IPS-18a (cell line): ENCODE results near the gene ARHGEF12.
"Not testable (repeated sequence)": the region's sequence is repeated elsewhere in the genome, so short reads cannot be mapped to it uniquely, and the experiment has no call there.

Source experiments
- H3K27ac ChIP-seq: one replicate; pipeline ENCODE4 v1.5.1; 2013; ENCODE audit warnings: low read length
- H3K27me3 ChIP-seq: one replicate; pipeline ENCODE4 v1.6.1; 2013; ENCODE audit warnings: mild to moderate bottlenecking, low read length; ENCODE audit not compliant: control insufficient read depth, insufficient read depth
- H3K36me3 ChIP-seq: one replicate; pipeline ENCODE4 v1.6.1; 2013; ENCODE audit warnings: low read depth, low read length; ENCODE audit not compliant: control insufficient read depth
- H3K4me1 ChIP-seq: one replicate; pipeline ENCODE4 v1.6.1; 2013; ENCODE audit warnings: low read depth, low read length; ENCODE audit not compliant: control insufficient read depth
- H3K4me3 ChIP-seq: one replicate; pipeline ENCODE4 v1.5.1; 2013; ENCODE audit warnings: low read length
- H3K9ac ChIP-seq: one replicate; pipeline ENCODE4 v1.6.1; 2013; ENCODE audit warnings: mild to moderate bottlenecking, low read length, moderate library complexity
- H3K9me3 ChIP-seq: one replicate; pipeline ENCODE4 v1.6.1; 2013; ENCODE audit warnings: low read depth, low read length; ENCODE audit not compliant: control insufficient read depth

Gene ARHGEF12

GRCh38 chr11:120489799-120490198 is 153.6 kb downstream of the ARHGEF12 start:
- Histone ChIP-seq H3K4me3 (no peak overlapping the region), H3K36me3 (peaks cover 13% of the 10 kb centered on the region), H3K4me1 (peaks cover 7% of the 10 kb centered on the region), H3K27me3 (no peaks in the 10 kb centered on the region), H3K9me3 (no peaks in the 10 kb centered on the region), H3K9ac (no peak overlapping the region), H3K27ac (no peak overlapping the region)

- peaks cover 2% of the 10 kb centered on the region for H3K4me1 ChIP-seq
- H3K9me3 ChIP-seq, result no peaks in the 10 kb centered on the region
- no peak overlapping the region for H3K4me3 ChIP-seq
- no peaks in the 10 kb centered on the region for H3K36me3 ChIP-seq
- H3K9ac ChIP-seq, result no peak overlapping the region
- H3K27me3 ChIP-seq, result no peaks in the 10 kb centered on the region
- no peak overlapping the region for H3K27ac ChIP-seq
Observed at GRCh38 chr11:120492486-120492885, 156.3 kb downstream of the ARHGEF12 start.

DNA sequence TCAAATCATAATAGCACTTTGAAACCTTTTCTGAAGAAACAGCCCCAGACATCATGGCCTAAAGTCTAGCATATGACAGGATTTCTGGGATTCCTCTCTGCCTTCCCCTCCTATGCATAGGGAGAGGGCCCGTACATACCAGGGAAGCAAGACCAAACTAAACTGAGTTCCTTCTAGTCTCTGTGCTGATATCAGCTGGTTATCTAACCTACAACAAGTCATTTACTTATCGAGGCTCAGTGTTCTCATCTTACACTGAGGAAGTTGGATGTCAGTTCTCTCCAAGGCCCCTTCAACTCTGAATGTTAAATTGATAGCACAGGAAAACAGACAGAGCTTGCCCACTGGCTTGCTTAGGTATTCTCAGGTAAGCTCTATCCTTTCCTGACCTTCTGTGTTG is 158.4 kb downstream of the ARHGEF12 start:
- Histone ChIP-seq H3K36me3 (no peaks in the 10 kb centered on the region), H3K27ac (no peak overlapping the region), H3K9ac (no peak overlapping the region), H3K4me1 (no peaks in the 10 kb centered on the region), H3K9me3 (no peaks in the 10 kb centered on the region), H3K27me3 (no peaks in the 10 kb centered on the region), H3K4me3 (no peak overlapping the region)

- Histone ChIP-seq H3K9me3 (no peaks in the 10 kb centered on the region), H3K27ac (no peak overlapping the region), H3K36me3 (no peaks in the 10 kb centered on the region), H3K27me3 (no peaks in the 10 kb centered on the region), H3K4me1 (peaks cover 34% of the 10 kb centered on the region), H3K4me3 (no peak overlapping the region), H3K9ac (no peak overlapping the region)
Observed at GRCh38 chr11:120499088-120499487, 162.9 kb downstream of the ARHGEF12 start.

DNA sequence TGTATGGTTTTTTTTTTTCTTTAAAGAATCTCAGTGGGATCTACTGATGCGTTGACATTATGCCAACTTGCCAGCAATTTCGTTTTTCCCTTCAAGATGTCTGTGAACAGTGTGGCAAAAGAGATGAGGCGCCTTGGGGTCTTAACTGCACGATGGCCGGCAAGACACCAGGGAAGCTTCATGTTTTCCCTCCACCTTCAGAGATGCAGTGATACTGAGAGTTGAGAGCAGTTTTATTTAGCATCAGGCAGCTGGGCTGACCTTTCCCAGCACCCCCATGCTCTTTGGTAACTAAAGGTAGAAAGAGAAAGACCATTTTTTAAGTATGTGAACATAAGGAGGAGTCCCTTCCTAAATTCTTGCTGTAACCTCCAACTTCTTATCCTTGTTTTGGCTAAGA is 163.6 kb downstream of the ARHGEF12 start:
- H3K27ac ChIP-seq, result no peak overlapping the region
- no peaks in the 10 kb centered on the region for H3K9me3 ChIP-seq
- H3K9ac ChIP-seq, result no peak overlapping the region
- H3K4me1 ChIP-seq, result peaks cover 38% of the 10 kb centered on the region
- H3K36me3 ChIP-seq, result no peaks in the 10 kb centered on the region
- H3K27me3 ChIP-seq, result no peaks in the 10 kb centered on the region
- H3K4me3 ChIP-seq, result no peak overlapping the region

DNA sequence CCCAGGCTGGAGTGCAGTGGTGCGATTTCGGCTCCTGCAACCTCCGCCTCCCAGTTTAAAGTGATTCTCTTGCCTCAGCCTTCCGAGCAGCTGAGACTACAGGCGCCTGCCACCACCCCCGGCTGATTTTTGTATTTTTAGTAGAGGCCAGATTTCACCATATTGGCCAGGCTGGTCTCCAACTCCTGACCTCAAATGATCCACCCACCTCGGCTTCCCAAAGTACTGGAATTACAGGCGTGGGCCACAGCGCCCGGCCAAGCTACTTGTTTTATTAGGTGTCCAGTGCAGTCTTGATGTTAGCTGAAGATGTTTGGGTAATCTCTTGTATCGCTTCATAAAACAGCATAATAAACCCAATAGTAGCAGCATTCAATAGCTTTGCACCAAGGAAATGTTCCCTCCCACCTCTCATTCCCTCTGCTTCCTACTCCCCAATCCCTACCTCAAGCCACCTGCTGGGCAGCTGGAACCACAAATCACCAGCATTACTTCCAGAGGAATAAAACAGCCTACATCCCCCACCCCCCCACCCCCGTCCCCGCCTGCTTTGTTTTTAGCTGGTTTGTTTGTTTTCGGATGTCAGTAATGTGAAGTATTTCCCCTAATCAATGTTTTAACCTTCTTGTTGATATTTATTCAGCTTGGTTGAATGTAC is 164.3 kb downstream of the ARHGEF12 start:
- Histone ChIP-seq H3K9ac (no peak overlapping the region), H3K9me3 (no peaks in the 10 kb centered on the region), H3K27ac (no peak overlapping the region), H3K4me3 (peak overlapping the region; percentile 6), H3K36me3 (no peaks in the 10 kb centered on the region), H3K4me1 (peaks cover 38% of the 10 kb centered on the region), H3K27me3 (no peaks in the 10 kb centered on the region)

DNA sequence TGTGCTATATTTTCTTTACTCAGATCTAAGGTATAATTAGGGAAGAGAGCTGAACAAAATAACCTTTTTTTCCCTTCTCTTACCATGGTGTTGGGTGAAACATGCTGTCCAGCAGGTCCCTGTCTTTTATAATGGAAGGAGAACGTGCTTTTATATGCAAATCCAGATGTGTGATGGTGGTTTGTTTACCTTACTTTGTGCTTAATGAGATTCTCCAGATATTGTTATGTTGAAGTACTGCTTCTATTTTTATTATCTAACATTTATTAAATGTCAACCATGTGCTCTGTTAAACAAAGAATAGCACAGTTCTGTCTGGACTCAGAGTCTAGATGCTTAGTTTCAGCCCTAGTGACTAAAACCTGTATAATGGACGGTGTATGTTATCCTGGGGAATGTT is 165.2 kb downstream of the ARHGEF12 start:
- Histone ChIP-seq H3K4me1 (peaks cover 38% of the 10 kb centered on the region), H3K9ac (no peak overlapping the region), H3K4me3 (peak overlapping the region; percentile 6)

DNA sequence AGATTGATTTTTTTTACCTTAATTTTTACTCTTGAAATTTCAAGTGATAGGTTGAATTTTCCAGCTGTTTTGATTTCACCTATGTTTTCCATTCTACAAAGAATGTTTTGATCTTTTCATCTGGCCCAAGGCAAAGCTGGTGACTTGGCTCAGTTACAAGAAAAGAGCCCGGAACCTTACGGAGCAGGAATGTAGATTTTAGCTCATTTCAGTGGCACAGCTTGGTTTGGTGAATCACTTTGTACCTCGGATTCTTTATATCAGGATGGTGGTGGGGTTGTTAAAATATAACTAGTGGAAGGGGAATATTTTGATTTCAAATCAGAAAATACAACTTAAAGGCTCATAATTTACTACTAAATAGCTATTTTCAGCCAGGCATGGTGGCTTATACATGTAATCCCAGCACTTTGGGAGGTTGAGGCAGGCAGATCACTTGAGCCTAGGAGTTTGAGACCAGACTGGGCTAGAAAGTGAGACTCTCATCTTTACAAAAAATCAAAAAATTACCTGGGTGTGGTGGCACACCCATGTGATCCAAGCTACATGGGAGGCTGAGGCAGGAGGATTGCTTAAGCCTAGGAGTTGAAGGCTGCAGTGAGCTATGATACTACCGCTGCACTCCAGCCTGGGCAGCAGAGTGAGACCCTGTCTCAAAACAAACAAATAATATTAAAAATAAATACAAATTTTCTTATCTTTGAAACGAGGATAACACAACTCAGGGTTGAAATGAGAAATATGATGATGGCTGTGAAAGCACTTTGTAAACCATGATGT is 166.0 kb downstream of the ARHGEF12 start:
- no peak overlapping the region for H3K27ac ChIP-seq

More for the DNA sequence above, 165.2 kb downstream of the ARHGEF12 start:
- H3K9me3 ChIP-seq, result no peaks in the 10 kb centered on the region
- H3K27me3 ChIP-seq, result no peaks in the 10 kb centered on the region
- H3K36me3 ChIP-seq, result no peaks in the 10 kb centered on the region
- H3K27ac ChIP-seq, result no peak overlapping the region

GRCh38 chr11:120503529-120503928 is 167.3 kb downstream of the ARHGEF12 start:
- H3K4me3 ChIP-seq, result peak overlapping the region; percentile 20
- H3K9ac ChIP-seq, H3K36me3 ChIP-seq, H3K27ac ChIP-seq, H3K27me3 ChIP-seq, H3K9me3 ChIP-seq: not testable (repeated sequence)
- peaks cover 38% of the 10 kb centered on the region for H3K4me1 ChIP-seq

More for the DNA sequence above, 166.0 kb downstream of the ARHGEF12 start:
- Histone ChIP-seq H3K9me3 (no peaks in the 10 kb centered on the region), H3K27me3 (no peaks in the 10 kb centered on the region), H3K4me3 (peak overlapping the region; percentile 6), H3K4me1 (peaks cover 38% of the 10 kb centered on the region), H3K36me3 (no peaks in the 10 kb centered on the region), H3K9ac (no peak overlapping the region)

DNA sequence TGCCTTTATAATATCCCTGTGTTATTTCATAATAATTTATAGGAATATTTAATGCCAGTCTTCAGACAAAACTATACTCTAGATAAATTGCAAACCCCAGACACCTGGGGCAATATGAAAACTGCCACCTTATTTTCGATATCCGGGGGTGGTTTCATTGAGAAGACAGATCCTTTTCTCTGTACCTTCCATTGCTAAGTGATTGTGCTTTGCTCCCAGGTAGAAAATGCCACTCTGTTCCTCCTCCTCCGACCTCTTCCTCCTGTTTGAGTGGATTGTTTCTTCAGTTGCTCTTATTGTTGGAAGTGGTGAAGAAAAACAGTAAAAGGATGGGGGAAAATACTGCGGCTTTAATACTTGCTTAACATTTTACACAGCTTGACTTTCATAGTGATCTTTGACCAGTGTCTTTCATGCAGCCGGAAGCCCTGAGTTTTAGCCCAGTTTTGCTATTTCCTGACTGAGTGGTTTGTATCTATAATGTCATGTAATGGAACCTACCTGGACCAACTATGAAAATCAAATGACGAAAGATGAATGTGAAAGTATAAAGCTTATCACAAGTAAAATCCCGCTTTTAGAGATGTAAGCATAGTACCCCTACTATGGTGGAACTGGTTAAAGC is 169.7 kb downstream of the ARHGEF12 start:
- no peaks in the 10 kb centered on the region for H3K36me3 ChIP-seq
- H3K9me3 ChIP-seq, result no peaks in the 10 kb centered on the region
- H3K9ac ChIP-seq, result no peak overlapping the region
- H3K4me1 ChIP-seq, result peaks cover 27% of the 10 kb centered on the region
- no peak overlapping the region for H3K4me3 ChIP-seq
- H3K27ac ChIP-seq, result no peak overlapping the region
- peaks cover 10% of the 10 kb centered on the region for H3K27me3 ChIP-seq

- Histone ChIP-seq H3K27ac (no peak overlapping the region), H3K27me3 (peaks cover 33% of the 10 kb centered on the region), H3K9me3 (no peaks in the 10 kb centered on the region), H3K36me3 (no peaks in the 10 kb centered on the region), H3K9ac (no peak overlapping the region), H3K4me3 (no peak overlapping the region), H3K4me1 (no peaks in the 10 kb centered on the region)
Observed at GRCh38 chr11:120509346-120510053, 173.3 kb downstream of the ARHGEF12 start.
